GM12864 (cell line): Measurements from ENCODE around the gene FOSL2.

Source experiments
- DNase-seq: peaks from one replicate; pipeline ENCODE4 v3.0.0-alpha.2; 2011; ENCODE audit warnings: low read depth
- H3K4me3 ChIP-seq: 2 replicates; pipeline ENCODE4 v1.5.1; 2011; ENCODE audit warnings: mild to moderate bottlenecking, low read depth, low read length, control low read depth
- TF ChIP-seq, protein P1 (sequence below): IDR thresholded peaks from 2 replicates; pipeline ENCODE4 v1.5.1; 2011; ENCODE audit warnings: low read depth, mild to moderate bottlenecking, moderate library complexity, low read length, control low read depth, inconsistent platforms; ENCODE audit errors: missing control alignments

Gene FOSL2

DNA sequence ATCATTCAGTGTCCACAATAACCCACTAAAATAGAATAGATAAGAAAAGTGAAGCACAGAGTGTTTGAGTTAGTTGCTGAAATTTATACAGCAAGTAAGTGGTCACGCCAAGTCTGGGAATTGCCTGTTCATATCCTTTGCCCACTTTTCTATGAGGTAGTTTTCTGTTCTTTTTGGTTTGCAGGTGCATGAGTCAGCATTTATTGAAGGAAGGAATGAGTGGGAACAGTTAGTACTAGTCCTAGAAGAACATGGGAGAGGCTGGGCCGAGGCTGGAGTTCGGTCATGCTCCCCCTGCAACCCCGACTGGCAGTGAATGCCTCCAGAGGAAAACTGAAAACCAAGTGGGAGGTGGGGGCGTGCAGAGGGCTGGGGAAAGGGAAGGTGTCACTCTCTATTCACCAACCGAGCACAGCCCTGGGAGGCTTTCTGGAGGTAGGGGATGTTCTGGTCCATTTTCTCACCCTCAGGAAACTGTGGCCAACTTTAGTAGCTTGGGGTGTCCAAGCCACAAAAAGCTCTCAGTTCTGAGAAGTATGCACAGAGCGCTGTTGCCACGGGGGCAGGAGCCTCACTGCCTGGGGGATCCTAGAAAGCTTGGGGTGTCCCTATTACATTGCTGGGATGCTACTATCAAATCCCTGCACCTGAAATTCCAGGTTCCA, 41.4 kb downstream of the FOSL2 start:
- no peak overlapping the region for H3K4me3 ChIP-seq
- DNase-seq = no peak
- TF ChIP-seq, protein P1, sequence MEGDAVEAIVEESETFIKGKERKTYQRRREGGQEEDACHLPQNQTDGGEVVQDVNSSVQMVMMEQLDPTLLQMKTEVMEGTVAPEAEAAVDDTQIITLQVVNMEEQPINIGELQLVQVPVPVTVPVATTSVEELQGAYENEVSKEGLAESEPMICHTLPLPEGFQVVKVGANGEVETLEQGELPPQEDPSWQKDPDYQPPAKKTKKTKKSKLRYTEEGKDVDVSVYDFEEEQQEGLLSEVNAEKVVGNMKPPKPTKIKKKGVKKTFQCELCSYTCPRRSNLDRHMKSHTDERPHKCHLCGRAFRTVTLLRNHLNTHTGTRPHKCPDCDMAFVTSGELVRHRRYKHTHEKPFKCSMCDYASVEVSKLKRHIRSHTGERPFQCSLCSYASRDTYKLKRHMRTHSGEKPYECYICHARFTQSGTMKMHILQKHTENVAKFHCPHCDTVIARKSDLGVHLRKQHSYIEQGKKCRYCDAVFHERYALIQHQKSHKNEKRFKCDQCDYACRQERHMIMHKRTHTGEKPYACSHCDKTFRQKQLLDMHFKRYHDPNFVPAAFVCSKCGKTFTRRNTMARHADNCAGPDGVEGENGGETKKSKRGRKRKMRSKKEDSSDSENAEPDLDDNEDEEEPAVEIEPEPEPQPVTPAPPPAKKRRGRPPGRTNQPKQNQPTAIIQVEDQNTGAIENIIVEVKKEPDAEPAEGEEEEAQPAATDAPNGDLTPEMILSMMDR = no peak

DNA sequence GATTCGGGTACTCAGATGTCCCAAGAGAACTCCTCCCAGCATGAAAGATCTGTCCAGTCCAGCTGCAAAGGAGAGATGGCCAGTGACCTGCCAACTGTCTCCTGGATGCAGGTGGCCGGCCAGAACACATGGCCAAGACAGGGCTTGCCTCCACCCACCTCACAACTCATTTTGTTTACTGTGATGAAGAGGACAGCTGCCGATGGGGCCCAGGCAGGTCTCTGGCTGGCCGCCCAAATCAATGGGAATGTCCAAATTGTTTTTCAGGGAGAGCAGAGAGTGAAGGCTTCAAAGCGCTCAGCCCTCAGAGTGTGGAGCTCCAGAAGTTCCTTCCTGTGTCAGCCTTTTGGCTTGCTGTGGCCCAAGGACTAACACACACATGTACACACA, 41.9 kb downstream of the FOSL2 start:
- no peak for DNase-seq
- TF ChIP-seq, protein P1 = no peak
- H3K4me3 ChIP-seq = no peak overlapping the region

DNA sequence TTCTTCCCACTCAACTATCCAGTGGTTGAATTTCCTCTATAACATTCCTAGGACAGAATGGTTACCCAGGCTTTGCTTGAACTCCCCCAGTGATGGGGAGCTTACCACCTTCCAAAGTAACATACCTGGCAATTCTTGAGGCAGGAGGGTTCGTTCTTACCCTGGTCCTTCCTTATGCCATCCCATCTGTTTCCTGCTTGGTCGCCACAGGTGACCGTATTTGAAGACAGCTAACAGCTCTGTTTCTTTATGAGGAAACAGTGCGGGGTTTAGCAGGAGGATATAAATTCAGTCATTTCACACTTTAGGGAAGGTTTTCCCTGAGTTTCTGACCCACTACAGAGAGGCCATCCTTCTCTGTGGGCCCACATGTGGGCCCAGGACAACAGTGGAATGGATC, 42.6 kb downstream of the FOSL2 start:
- TF ChIP-seq, protein P1 = no peak
- no peak overlapping the region for H3K4me3 ChIP-seq
- no peak for DNase-seq

DNA sequence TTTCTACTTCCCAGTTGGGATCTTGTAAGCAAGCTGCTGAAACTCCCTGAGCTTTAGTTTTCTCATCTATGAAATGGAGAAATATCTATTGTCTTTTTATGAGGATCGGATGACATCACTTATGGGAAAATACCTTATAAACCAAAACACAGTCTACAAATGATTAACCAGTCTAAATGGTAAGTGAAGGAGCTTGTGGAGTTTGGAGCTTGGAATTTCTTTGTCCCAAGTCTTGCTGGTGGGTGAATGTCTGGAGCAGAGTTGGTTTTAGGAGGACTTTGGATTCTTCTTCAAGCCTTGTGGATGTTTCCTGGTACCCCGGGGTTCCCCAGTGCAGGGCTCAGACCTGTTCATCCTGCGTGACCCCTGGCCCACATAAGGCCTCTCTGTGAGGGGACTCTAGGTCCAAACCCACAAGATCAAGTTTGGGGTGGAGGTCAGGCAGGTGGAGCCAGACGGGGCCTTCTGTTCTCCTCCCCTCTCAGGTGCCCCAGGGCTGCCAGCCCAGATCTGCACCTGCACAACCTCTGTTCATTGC, 43.2 kb downstream of the FOSL2 start:
- H3K4me3 ChIP-seq = no peak overlapping the region
- no peak for DNase-seq
- TF ChIP-seq, protein P1 = no peak

DNA sequence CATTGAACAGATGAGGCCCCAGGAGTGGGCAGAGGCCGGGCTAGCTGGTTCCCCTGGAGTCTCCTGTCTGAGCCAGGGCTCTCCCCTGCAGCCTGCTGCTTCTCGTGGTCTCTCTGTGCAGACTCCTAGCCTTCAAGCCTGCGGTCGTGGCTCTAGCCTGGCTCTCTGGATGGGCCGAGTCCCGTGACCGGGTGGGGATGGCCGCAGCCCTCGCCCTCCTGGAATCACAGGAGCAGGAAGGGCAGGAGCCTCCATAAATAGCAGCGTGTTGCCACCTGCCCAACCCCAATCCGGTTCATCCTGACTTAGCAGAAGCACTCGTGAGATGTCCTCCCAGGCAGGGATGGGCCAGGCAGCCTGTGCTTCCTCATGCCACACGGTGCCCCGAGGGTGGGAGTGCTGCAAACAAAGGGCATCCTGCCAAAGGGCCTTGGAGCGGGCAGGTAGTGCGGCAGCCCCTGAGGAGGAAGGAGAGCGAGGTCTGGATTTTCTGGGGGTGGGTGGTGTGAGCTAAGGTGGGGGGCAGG, 43.9 kb downstream of the FOSL2 start:
- no peak overlapping the region for H3K4me3 ChIP-seq
- TF ChIP-seq, protein P1 = no peak
- DNase-seq = no peak

DNA sequence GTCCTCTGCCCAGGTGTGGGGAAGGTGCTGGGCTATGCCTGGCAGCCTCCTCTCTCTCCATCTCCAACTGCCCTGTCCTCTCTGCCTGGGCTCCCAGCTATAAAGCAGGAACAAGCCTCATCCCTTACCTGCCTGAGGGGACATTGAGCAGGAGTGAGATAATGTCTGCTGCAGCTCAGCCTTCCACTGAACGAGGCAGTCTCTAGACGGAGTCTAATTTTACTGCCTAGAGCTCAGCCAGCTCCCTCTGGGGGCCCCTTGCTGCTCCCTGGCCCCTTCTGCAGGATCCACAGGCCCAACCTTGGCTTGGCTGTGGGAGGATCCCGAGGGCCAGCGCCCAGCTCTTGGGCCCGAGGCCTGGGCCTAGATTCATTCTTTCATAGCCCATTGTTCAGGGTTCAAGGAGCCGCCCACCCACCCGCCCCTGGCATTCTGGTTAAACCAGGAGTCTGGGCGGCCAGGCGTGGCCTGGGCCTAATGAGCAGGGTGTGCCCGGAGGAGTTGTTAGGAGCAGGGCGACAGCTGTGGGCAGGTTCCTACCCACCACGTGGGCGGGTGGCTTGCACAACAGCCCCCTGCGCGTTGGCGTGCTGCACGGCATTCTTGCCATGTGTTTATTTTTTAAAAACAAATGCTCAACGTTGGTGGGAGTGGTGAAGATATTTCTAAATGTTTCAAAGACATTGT, 44.6 kb downstream of the FOSL2 start:
- TF ChIP-seq, protein P1 = no peak
- no peak for DNase-seq
- no peak overlapping the region for H3K4me3 ChIP-seq
